ENCODE results near the gene FSIP1. TPM values are rescaled to one million over a fixed set of nuclear protein-coding genes. Genes with fewer than 3 reads are reported as not detected.

The FSIP1 gene
- total and polyA plus RNA-seq, 9 of the 15 experiments (the other 6 are each of a cell fraction or from before 2014, with no cell fraction given): 0.07 to 0.51 (median 0.29) TPM

- H3K9ac ChIP-seq (ENCODE audit: insufficient read depth in 1 of 2, low read depth in 2 of 2, low read length in 2 of 2): no peak overlapping the region
- H3K27ac ChIP-seq (ENCODE audit: extremely low read depth, low read depth, low read length): no peak overlapping the region
- in situ Hi-C loops (cut with MboI) (no loop called here), intact Hi-C loops (cut with micrococcal nuclease) (no loop called here)
- H3K9me3 ChIP-seq (replicated peaks; ENCODE audit: control insufficient read depth, insufficient read depth, low read depth, low read length): no peaks in the 10 kb centered on the region
- H3K79me2 ChIP-seq (ENCODE audit: control insufficient read depth, insufficient read depth, low read length): no peaks in the 10 kb centered on the region
- FAIRE-seq: no peak
- no peak overlapping the region for H2AFZ ChIP-seq (ENCODE audit: low read depth, low read length)
- no peaks in the 10 kb centered on the region for H3K4me1 ChIP-seq (replicated peaks in 1 of 2; ENCODE audit: control insufficient read depth in 2 of 2, insufficient read depth in 2 of 2, low read length in 2 of 2)
- ATAC-seq: no peak
- no peak overlapping the region for H3K4me3 ChIP-seq
- no peaks in the 10 kb centered on the region for H4K20me1 ChIP-seq (replicated peaks; ENCODE audit: control insufficient read depth, insufficient read depth, low read length)
- 0% methylated on average over 1 of the region's 1 CpG for WGBS (ENCODE audit: insufficient coverage, low coverage, missing lambda C conversion rate)
- DNase-seq (ENCODE audit: extremely low read depth in 1 of 4, low spot score in 3 of 4): no peak
- TF ChIP-seq ZNF395 (CRISPR knock-in tag; IDR thresholded peaks at IDR 0.05): no peak
- no peak for TF ChIP-seq ETV5 (CRISPR knock-in tag; IDR thresholded peaks at IDR 0.05; ENCODE audit: low read depth)
- no peak for TF ChIP-seq GTF3C2 (IDR thresholded peaks at IDR 0.05; ENCODE audit: borderline replicate concordance, extremely low read depth, insufficient read length)
- TF ChIP-seq FOXP4 (CRISPR knock-in tag; IDR thresholded peaks at IDR 0.05; ENCODE audit: borderline replicate concordance): no peak
- no peak for TF ChIP-seq FOXA1 (IDR thresholded peaks at IDR 0.05; ENCODE audit: borderline replicate concordance)
- H3K36me3 ChIP-seq (ENCODE audit: control insufficient read depth, insufficient read depth, low read length): no peaks in the 10 kb centered on the region
- BruUV-seq (replicated peaks): no TSS peak
- POLR2A ChIA-PET: no interaction called here
- no peak overlapping the region for H3K4me2 ChIP-seq (ENCODE audit: insufficient read depth, low read length)
- no peaks in the 10 kb centered on the region for H3K9me1 ChIP-seq (ENCODE audit: control insufficient read depth, insufficient read depth, low read length)
- CTCF ChIA-PET (ENCODE audit: low intra/inter-chr PET ratio): no interaction called here
- H3K27me3 ChIP-seq (ENCODE audit: control insufficient read depth in 2 of 2, insufficient read depth in 2 of 2, low read length in 2 of 2): peaks cover under 1 to 26% of the 10 kb centered on the region in 2 experiments
These were observed 143.6 kb downstream of the FSIP1 start for GRCh38 chr15:39639037-39639436.

All from K562 (cell line).